SJSA1 (cell line): ENCODE data around the gene LIMCH1. TPM values are rescaled to one million over a fixed set of nuclear protein-coding genes. Genes with fewer than 3 reads are reported as not detected.
"Not testable (repeated sequence)": the region's sequence is repeated elsewhere in the genome, so short reads cannot be mapped to it uniquely, and the experiment has no call there.

ENCODE experiments used
- DNase-seq, 2 experiments: peaks; one replicate each; pipeline ENCODE4 v3.0.0-alpha.2; 2015 to 2020; ENCODE audit warnings: low spot score in 2 of 2, low read depth in 1 of 2
- H3K27ac ChIP-seq: fragments of 250-450 bp; sonication (Bioruptor Pico); 2 replicates; pipeline ENCODE4 v1.5.1; 2020; ENCODE audit warnings: mild to moderate bottlenecking, moderate library complexity
- H3K27me3 ChIP-seq: fragments of 250-450 bp; sonication (Bioruptor Pico); replicated peaks from 2 replicates; pipeline ENCODE4 v1.5.1; 2020; ENCODE audit warnings: mild to moderate bottlenecking, moderate library complexity
- H3K36me3 ChIP-seq: fragments of 250-450 bp; sonication (Bioruptor Pico); 2 replicates; pipeline ENCODE4 v1.5.1; 2020; ENCODE audit warnings: mild to moderate bottlenecking
- H3K4me1 ChIP-seq: fragments of 250-450 bp; sonication (Bioruptor Pico); replicated peaks from 2 replicates; pipeline ENCODE4 v1.6.1; 2021; ENCODE audit warnings: mild to moderate bottlenecking
- H3K4me3 ChIP-seq: fragments of 250-450 bp; sonication (Bioruptor Pico); 2 replicates; pipeline ENCODE4 v1.5.1; 2020; ENCODE audit warnings: mild to moderate bottlenecking
- H3K9me3 ChIP-seq: fragments of 250-450 bp; sonication (Bioruptor Pico); replicated peaks from 2 replicates; pipeline ENCODE4 v1.5.1; 2020; ENCODE audit warnings: mild to moderate bottlenecking
- total RNA-seq: library from RNA; depleted of rRNA; stranded (reverse); fragments of >200 nt; shearing (Covaris generic); gene quantifications from 2 replicates; pipeline ENCODE4 v1.2.3, GENCODE V29; 2014

The LIMCH1 gene
- total RNA-seq, 1 experiment from 2014 or later: 27.7 TPM

GRCh38 chr4:41713768-41714167 lies 175.8 kb downstream of the LIMCH1 start:
- peaks cover 13% of the 10 kb centered on the region for H3K4me1 ChIP-seq
- H3K4me3 ChIP-seq: no peak overlapping the region
- DNase-seq: no peak
- no peaks in the 10 kb centered on the region for H3K9me3 ChIP-seq
- no peaks in the 10 kb centered on the region for H3K36me3 ChIP-seq
- H3K27ac ChIP-seq: no peak overlapping the region
- no peaks in the 10 kb centered on the region for H3K27me3 ChIP-seq

- Histone ChIP-seq H3K27ac (no peak overlapping the region), H3K9me3 (no peaks in the 10 kb centered on the region), H3K36me3 (no peaks in the 10 kb centered on the region), H3K4me3 (no peak overlapping the region), H3K27me3 (no peaks in the 10 kb centered on the region), H3K4me1 (peaks cover 18% of the 10 kb centered on the region)
- no peak for DNase-seq
Measured at GRCh38 chr4:41714364-41715000, 176.5 kb downstream of the LIMCH1 start.

GRCh38 chr4:41715155-41715554 lies 177.2 kb downstream of the LIMCH1 start:
- Histone ChIP-seq H3K27ac (no peak overlapping the region), H3K4me1 (peaks cover 18% of the 10 kb centered on the region)
- DNase-seq: no peak

GRCh38 chr4:41718907-41719306 lies 180.9 kb downstream of the LIMCH1 start:
- Histone ChIP-seq H3K4me3 (no peak overlapping the region), H3K4me1 (peaks cover 12% of the 10 kb centered on the region; the same call in 1 of the 2 replicates), H3K27me3 (no peaks in the 10 kb centered on the region), H3K27ac (no peak overlapping the region), H3K9me3 (no peaks in the 10 kb centered on the region), H3K36me3 (no peaks in the 10 kb centered on the region)
- DNase-seq: peak in 1 of 2 experiments; percentile 5

More at GRCh38 chr4:41715155-41715554, 177.2 kb downstream of the LIMCH1 start:
- Histone ChIP-seq H3K27me3 (no peaks in the 10 kb centered on the region), H3K36me3 (no peaks in the 10 kb centered on the region), H3K4me3 (no peak overlapping the region), H3K9me3 (no peaks in the 10 kb centered on the region)

GRCh38 chr4:41719417-41719816 lies 181.5 kb downstream of the LIMCH1 start:
- H3K9me3 ChIP-seq: no peaks in the 10 kb centered on the region
- H3K27me3 ChIP-seq: no peaks in the 10 kb centered on the region
- H3K36me3 ChIP-seq: no peaks in the 10 kb centered on the region
- no peak overlapping the region for H3K27ac ChIP-seq
- peaks cover 12% of the 10 kb centered on the region; the same call in 1 of the 2 replicates for H3K4me1 ChIP-seq
- no peak overlapping the region for H3K4me3 ChIP-seq
- no peak for DNase-seq

GRCh38 chr4:41722181-41722580 lies 184.2 kb downstream of the LIMCH1 start:
- no peaks in the 10 kb centered on the region for H3K36me3 ChIP-seq
- peaks cover 12% of the 10 kb centered on the region; the same call in 1 of the 2 replicates for H3K4me1 ChIP-seq
- H3K4me3 ChIP-seq: no peak overlapping the region
- no peak overlapping the region for H3K27ac ChIP-seq
- H3K27me3 ChIP-seq: no peaks in the 10 kb centered on the region
- no peaks in the 10 kb centered on the region for H3K9me3 ChIP-seq
- no peak for DNase-seq

- Histone ChIP-seq H3K36me3 (no peaks in the 10 kb centered on the region), H3K27ac (no peak overlapping the region), H3K4me1 (peaks cover 12% of the 10 kb centered on the region; the same call in 1 of the 2 replicates), H3K27me3 (no peaks in the 10 kb centered on the region), H3K9me3 (no peaks in the 10 kb centered on the region), H3K4me3 (no peak overlapping the region)
- no peak for DNase-seq
Measured at GRCh38 chr4:41723286-41723685, 185.3 kb downstream of the LIMCH1 start.

GRCh38 chr4:41725254-41725653 lies 187.3 kb downstream of the LIMCH1 start:
- Histone ChIP-seq H3K27ac (no peak overlapping the region), H3K4me1 (no peaks in the 10 kb centered on the region), H3K4me3 (no peak overlapping the region), H3K27me3 (no peaks in the 10 kb centered on the region), H3K9me3 (no peaks in the 10 kb centered on the region), H3K36me3 (no peaks in the 10 kb centered on the region)
- DNase-seq: no peak

GRCh38 chr4:41727861-41728572 lies 190.1 kb downstream of the LIMCH1 start:
- DNase-seq: no peak
- no peaks in the 10 kb centered on the region for H3K9me3 ChIP-seq
- no peaks in the 10 kb centered on the region for H3K4me1 ChIP-seq
- no peaks in the 10 kb centered on the region for H3K27me3 ChIP-seq
- H3K4me3 ChIP-seq: no peak overlapping the region
- no peaks in the 10 kb centered on the region for H3K36me3 ChIP-seq
- no peak overlapping the region for H3K27ac ChIP-seq

- DNase-seq: no peak
- Histone ChIP-seq H3K27me3 (no peaks in the 10 kb centered on the region), H3K4me3 (no peak overlapping the region), H3K9me3 (no peaks in the 10 kb centered on the region), H3K36me3 (no peaks in the 10 kb centered on the region), H3K27ac (no peak overlapping the region), H3K4me1 (no peaks in the 10 kb centered on the region)
Measured at GRCh38 chr4:41728573-41728913, 190.6 kb downstream of the LIMCH1 start.

- Histone ChIP-seq H3K27me3 (no peaks in the 10 kb centered on the region), H3K4me3 (no peak overlapping the region)
Measured at GRCh38 chr4:41731569-41732126, 193.7 kb downstream of the LIMCH1 start.

GRCh38 chr4:41734371-41734770 lies 196.4 kb downstream of the LIMCH1 start:
- Histone ChIP-seq H3K4me1 (no peaks in the 10 kb centered on the region), H3K27ac (no peak overlapping the region), H3K27me3 (no peaks in the 10 kb centered on the region), H3K36me3 (no peaks in the 10 kb centered on the region), H3K4me3 (no peak overlapping the region), H3K9me3 (no peaks in the 10 kb centered on the region)
- DNase-seq: no peak

More at GRCh38 chr4:41731569-41732126, 193.7 kb downstream of the LIMCH1 start:
- Histone ChIP-seq H3K27ac (no peak overlapping the region), H3K4me1 (no peaks in the 10 kb centered on the region), H3K36me3 (no peaks in the 10 kb centered on the region), H3K9me3 (no peaks in the 10 kb centered on the region)
- DNase-seq: no peak

GRCh38 chr4:41737491-41737890 lies 199.5 kb downstream of the LIMCH1 start:
- H3K27ac ChIP-seq, H3K9me3 ChIP-seq, H3K4me3 ChIP-seq, H3K36me3 ChIP-seq, H3K4me1 ChIP-seq, DNase-seq, H3K27me3 ChIP-seq: not testable (repeated sequence)

GRCh38 chr4:41741354-41741753 lies 203.4 kb downstream of the LIMCH1 start:
- Histone ChIP-seq H3K9me3 (no peaks in the 10 kb centered on the region), H3K36me3 (no peaks in the 10 kb centered on the region), H3K27me3 (peaks cover 5% of the 10 kb centered on the region), H3K4me3 (no peak overlapping the region), H3K27ac (no peak overlapping the region), H3K4me1 (no peaks in the 10 kb centered on the region)
- DNase-seq: no peak
